Adrenal gland (tissue), 12 donors: ENCODE measurements around the gene RNF151. TPM values are rescaled to one million over a fixed set of nuclear protein-coding genes. Genes with fewer than 3 reads are reported as not detected.

Experiments
- DNase-seq, 7 donors: peaks; one replicate each; pipeline ENCODE4 v3.0.0-alpha.2; 2019 to 2020
- H3K27ac ChIP-seq, 5 donors: fragments of 200-600 bp; sonication (generic) in 4 of 5; 1 replicate in 3 of 5; 2 replicates in 2 of 5; pipeline versions ENCODE4 v1.5.1 to v1.8.0; 2016 to 2020; ENCODE audit warnings: mild to moderate bottlenecking in 1 of 5
- H3K27me3 ChIP-seq: fragments of 200-600 bp; 2 replicates; pipeline ENCODE4 v1.8.0; 2021
- H3K36me3 ChIP-seq, 2 donors: fragments of 200-600 bp; replicated peaks in 1 of 2; 1 replicate in 1 of 2; 2 replicates in 1 of 2; pipeline versions ENCODE4 v1.5.1 to v1.8.0; 2018 to 2022
- H3K4me1 ChIP-seq, 2 donors: fragments of 200-600 bp; replicated peaks in 1 of 2; 1 replicate in 1 of 2; 2 replicates in 1 of 2; pipeline versions ENCODE4 v1.5.1 to v1.8.0; 2018 to 2021
- H3K4me3 ChIP-seq, 4 donors: fragments of 200-600 bp; sonication (generic) in 3 of 4; one replicate each; pipeline ENCODE4 v1.5.1; 2016 to 2018
- H3K9me3 ChIP-seq, 3 donors: fragments of 200-600 bp; sonication (generic) in 1 of 3; replicated peaks in 1 of 3; 1 replicate in 2 of 3; 2 replicates in 1 of 3; pipeline versions ENCODE4 v1.5.1 to v1.8.0; 2016 to 2021
- CTCF ChIP-seq, 6 experiments: fragments of 450-650 bp in 4 of 6; fragments of 200-600 bp in 2 of 6; sonication (generic) in 1 of 6; IDR thresholded peaks; 1 replicate in 5 of 6; 2 replicates in 1 of 6; pipeline versions ENCODE4 v1.5.1 to v1.8.0; 2016 to 2021; ENCODE audit warnings: antibody characterized with exemption in 6 of 6, mild to moderate bottlenecking in 2 of 6, moderate library complexity in 1 of 6
- POLR2A ChIP-seq, 2 donors: fragments of 450-650 bp; IDR thresholded peaks; one replicate each; pipeline ENCODE4 v1.6.1; 2017; ENCODE audit warnings: antibody characterized with exemption in 2 of 2, mild to moderate bottlenecking in 2 of 2, moderate library complexity in 1 of 2
- WGBS, 4 donors: extraction: QIAGEN DNeasy Blood & Tissue Kit in 2 of 4; methylation state at CpG; one replicate each; pipeline versions ENCODE4 v1.1.5 to v1.1.7; 2013 to 2017; 5-methylcytosine and 5-hydroxymethylcytosine counted together
- intact Hi-C, 2 donors: fragments of 100-400 bp; cut with DNase I; formaldehyde crosslinking; loops; one replicate each; pipeline versions ENCODE4 v1.14.1 to v1.15.0; 2022 to 2023
- polyA plus RNA-seq, 3 donors: library from polyadenylated mRNA; stranded (reverse); fragments of 200-250 nt in 2 of 3; fragments of 350-450 nt in 1 of 3; fragmentation: Illumina TruSeq in 1 of 3; extraction: RNeasy Lipid Tissue Mini Kit (QIAGEN cat#74804) in 1 of 3; gene quantifications; one replicate each; pipeline ENCODE4 v1.2.3, GENCODE V29; 2013 to 2014
- total RNA-seq, 9 donors: library from RNA; depleted of rRNA in 4 of 9; stranded (reverse); fragments of >200 nt in 4 of 9; fragments of 120-200 nt in 1 of 9; fragmentation: NEBNext Ultra II Directional in 1 of 9; extraction: Animal tissue kit (Norgen Biotek cat#: 25700) in 1 of 9; gene quantifications; one replicate each; pipeline versions ENCODE4 v1.1.0 to v1.2.4, GENCODE V29; 2013 to 2023
- donor health status: healthy with polysubstance abuse.
- donor health status: Bipolar disorder and iron deficiency.
- donor health status: DM: yes; HTN: yes; CAD: no.
- donor health status: DM: no; HTN: no; CAD: no.
- donor health status: DM: no; HTN: no; CAD: no.
- donor health status: DM: yes; HTN: yes; CAD: no.

Gene RNF151
- total and polyA plus RNA-seq, 12 donors, result 0.20 to 0.64 (median 0.47) TPM; not detected in 9

DNA sequence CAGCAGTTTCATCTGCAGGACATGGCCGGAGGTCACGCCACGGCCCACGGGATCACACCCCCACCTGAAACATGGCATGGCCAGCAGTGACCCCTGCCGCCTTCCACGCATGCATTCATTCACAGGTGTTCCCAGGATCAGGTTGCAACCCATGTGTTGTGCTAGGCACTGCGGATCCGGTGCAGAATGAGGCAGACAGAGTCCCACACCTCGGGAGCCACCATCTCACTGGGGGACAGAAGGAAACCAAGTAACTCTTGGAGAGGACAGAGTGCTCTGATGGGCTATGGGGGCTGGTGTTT is 19.3 kb upstream of the RNF151 start:
- no peak overlapping the region for H3K4me3 ChIP-seq
- H3K27me3 ChIP-seq, result no peaks in the 10 kb centered on the region
- WGBS, 4 donors, result 86 to 96% (median 90%) methylated on average over 5 to 9 of the region's 9 CpGs; no CpG with 5 or more reads in 1 of the 4 donors
- H3K9me3 ChIP-seq, result no peaks in the 10 kb centered on the region
- no peak overlapping the region for H3K27ac ChIP-seq
- intact Hi-C loops, result no loop called here
- H3K36me3 ChIP-seq, result no peaks in the 10 kb centered on the region
- no peak for TF ChIP-seq CTCF (IDR thresholded peaks at IDR 0.05)
- no peak for TF ChIP-seq POLR2A (IDR thresholded peaks at IDR 0.05)
- H3K4me1 ChIP-seq, result peaks cover 4% of the 10 kb centered on the region in 2 donors
- no peak for DNase-seq

GRCh38 chr16:1949507-1949906 is 17.1 kb upstream of the RNF151 start:
- no peaks in the 10 kb centered on the region for H3K36me3 ChIP-seq
- WGBS, 4 donors, result 83 to 98% (median 89%) methylated on average over 6 to 11 of the region's 11 CpGs
- no peak for TF ChIP-seq POLR2A (IDR thresholded peaks at IDR 0.05)
- TF ChIP-seq CTCF (IDR thresholded peaks at IDR 0.05), result no peak
- no peak overlapping the region for H3K4me3 ChIP-seq
- DNase-seq, result no peak
- no peaks in the 10 kb centered on the region for H3K9me3 ChIP-seq
- H3K4me1 ChIP-seq, result no peaks in the 10 kb centered on the region
- no peaks in the 10 kb centered on the region for H3K27me3 ChIP-seq
- intact Hi-C loops, result no loop called here
- no peak overlapping the region for H3K27ac ChIP-seq

- TF ChIP-seq POLR2A (IDR thresholded peaks at IDR 0.05), result no peak
- no peak for TF ChIP-seq CTCF (IDR thresholded peaks at IDR 0.05)
- Histone ChIP-seq H3K4me3 (no peak overlapping the region), H3K27me3 (no peaks in the 10 kb centered on the region), H3K27ac (no peak overlapping the region), H3K4me1 (no peaks in the 10 kb centered on the region), H3K36me3 (no peaks in the 10 kb centered on the region), H3K9me3 (no peaks in the 10 kb centered on the region)
- WGBS, 4 donors, result 60 to 67% (median 63%) methylated on average over 6 to 7 of the region's 7 CpGs
- DNase-seq, result no peak
- intact Hi-C loops, result no loop called here
Measured at GRCh38 chr16:1950047-1950446, 16.6 kb upstream of the RNF151 start.

DNA sequence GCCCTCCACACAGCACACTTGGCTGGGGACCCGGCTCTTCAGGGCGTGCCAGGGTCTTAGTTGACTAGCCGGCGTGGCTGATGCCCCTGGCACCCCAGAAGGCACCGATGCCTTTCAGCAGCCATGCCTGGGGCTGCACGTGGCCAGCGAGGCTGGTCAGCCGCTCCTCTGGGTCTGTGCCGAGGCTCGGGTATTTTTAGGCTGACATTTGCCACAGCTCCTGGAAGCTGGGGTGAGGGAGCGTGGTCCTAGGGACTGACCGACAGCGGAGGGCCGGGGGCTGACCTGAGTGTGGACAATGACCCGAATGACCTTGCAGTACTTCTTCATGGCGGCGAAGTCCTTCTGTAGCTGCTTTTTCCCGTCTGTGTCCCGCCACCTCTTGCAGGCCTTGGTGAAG is 16.1 kb upstream of the RNF151 start:
- Histone ChIP-seq H3K4me1 (no peaks in the 10 kb centered on the region), H3K36me3 (no peaks in the 10 kb centered on the region), H3K27me3 (no peaks in the 10 kb centered on the region), H3K4me3 (no peak overlapping the region), H3K9me3 (no peaks in the 10 kb centered on the region), H3K27ac (no peak overlapping the region)
- 76 to 87% (median 79%) methylated on average over 7 to 19 of the region's 19 CpGs for WGBS, 4 donors
- TF ChIP-seq CTCF (IDR thresholded peaks at IDR 0.05), result no peak
- no peak for TF ChIP-seq POLR2A (IDR thresholded peaks at IDR 0.05)
- DNase-seq, result no peak
- intact Hi-C loops, result no loop called here
